K562 (cell line): ENCODE data around the gene SUPT5H. TPM values are rescaled to one million over a fixed set of nuclear protein-coding genes. Genes with fewer than 3 reads are reported as not detected.
A peak's percentile ranks its signal among the peaks of the same experiment; 100 is the strongest.

Experiments
- AFF4 ChIP-seq: sonication (generic); formaldehyde crosslinking; IDR thresholded peaks from 2 replicates; pipeline ENCODE4 v1.8.0; 2023; ENCODE audit warnings: mild to moderate bottlenecking, missing genetic modification reagents
- ARID2 ChIP-seq: fragments of 450-650 bp; IDR thresholded peaks from 2 replicates; pipeline ENCODE4 v1.6.1; 2017; ENCODE audit warnings: antibody characterized with exemption, mild to moderate bottlenecking
- CBFB ChIP-seq: sonication (generic); formaldehyde crosslinking; IDR thresholded peaks from 2 replicates; pipeline ENCODE4 v1.4.0; 2020; ENCODE audit warnings: mild to moderate bottlenecking, missing genetic modification reagents
- E2F1 ChIP-seq: sonication (generic); formaldehyde crosslinking; IDR thresholded peaks from 2 replicates; pipeline ENCODE4 v1.8.1; 2023; ENCODE audit warnings: mild to moderate bottlenecking, missing genetic modification reagents, moderate library complexity
- ELF1 ChIP-seq: fragments of 200-800 bp; sonication (Bioruptor generic); IDR thresholded peaks from 2 replicates; pipeline ENCODE4 v1.6.1; 2016; ENCODE audit warnings: missing genetic modification characterization, missing compliant biosample characterization
- EP400 ChIP-seq: fragments of 450-650 bp; IDR thresholded peaks from 2 replicates; pipeline ENCODE4 v1.6.1; 2017; ENCODE audit warnings: antibody characterized with exemption, mild to moderate bottlenecking, moderate library complexity
- ETV6 ChIP-seq, 3 experiments: fragments of 150-350 bp in 1 of 3; sonication (generic) in 1 of 3; formaldehyde crosslinking in 1 of 3; IDR thresholded peaks; 2 replicates each; pipeline versions ENCODE4 v1.6.1 to v1.8.0; 2014 to 2022; ENCODE audit warnings: borderline replicate concordance in 2 of 3, low read depth in 2 of 3, antibody characterized with exemption in 1 of 3, low read length in 1 of 3, mild to moderate bottlenecking in 1 of 3, missing genetic modification reagents in 1 of 3
- FOXM1 ChIP-seq, 2 experiments: fragments of 450-650 bp in 1 of 2; sonication (generic) in 1 of 2; formaldehyde crosslinking in 1 of 2; IDR thresholded peaks; 2 replicates each; pipeline versions ENCODE4 v1.6.1 to v1.9.0; 2017 to 2022; ENCODE audit warnings: low read depth in 2 of 2, mild to moderate bottlenecking in 2 of 2, missing genetic modification reagents in 1 of 2, moderate library complexity in 1 of 2
- GATAD2A ChIP-seq: fragments of 450-650 bp; IDR thresholded peaks from 2 replicates; pipeline ENCODE4 v1.6.1; 2017
- ILF3 ChIP-seq: fragments of 450-650 bp; IDR thresholded peaks from 2 replicates; pipeline ENCODE4 v1.6.1; 2018; ENCODE audit warnings: antibody characterized with exemption, mild to moderate bottlenecking, moderate library complexity, borderline replicate concordance
- JUN ChIP-seq, 2 experiments: sonication (generic) in 1 of 2; formaldehyde crosslinking in 1 of 2; IDR thresholded peaks; 2 replicates each; pipeline versions ENCODE4 v1.6.1 to v1.8.0; 2012 to 2022; ENCODE audit warnings: borderline replicate concordance in 2 of 2, mild to moderate bottlenecking in 2 of 2, improper control_type of control experiment in 1 of 2, low read depth in 1 of 2, low read length in 1 of 2, missing genetic modification reagents in 1 of 2
- MTA1 ChIP-seq: fragments of 450-650 bp; IDR thresholded peaks from 2 replicates; pipeline ENCODE4 v1.6.1; 2017; ENCODE audit warnings: borderline replicate concordance
- NFIX ChIP-seq: fragments of 250-450 bp; sonication (Bioruptor Pico); IDR thresholded peaks from 2 replicates; pipeline ENCODE4 v1.4.0; 2020; ENCODE audit warnings: low read depth, mild to moderate bottlenecking, moderate library complexity
- NONO ChIP-seq, 2 experiments: fragments of 200-400 bp in 1 of 2; fragments of 450-650 bp in 1 of 2; formaldehyde crosslinking in 1 of 2; IDR thresholded peaks; 2 replicates each; pipeline ENCODE4 v1.6.1; 2017; ENCODE audit warnings: low read depth in 2 of 2, mild to moderate bottlenecking in 2 of 2, moderate library complexity in 2 of 2, low read length in 1 of 2
- PCBP1 ChIP-seq: fragments of 200-400 bp; formaldehyde crosslinking; IDR thresholded peaks from 2 replicates; pipeline ENCODE4 v1.6.1; 2018; ENCODE audit warnings: mild to moderate bottlenecking, low read depth, low read length; ENCODE audit not compliant: poor library complexity, severe bottlenecking
- TAF15 ChIP-seq: fragments of 200-400 bp; formaldehyde crosslinking; IDR thresholded peaks from 2 replicates; pipeline ENCODE4 v1.6.1; 2017; ENCODE audit warnings: mild to moderate bottlenecking, low read depth, low read length, moderate library complexity
- THAP7 ChIP-seq: fragments of 250-450 bp; sonication (Bioruptor Pico); IDR thresholded peaks from 2 replicates; pipeline ENCODE4 v1.5.0; 2021
- ZC3H11A ChIP-seq: IDR thresholded peaks from 2 replicates; pipeline ENCODE4 v1.6.1; 2012; ENCODE audit warnings: low read depth, low read length, improper control_type of control experiment
- ZC3H8 ChIP-seq: fragments of 450-650 bp; IDR thresholded peaks from 2 replicates; pipeline ENCODE4 v1.6.1; 2017
- ZNF146 ChIP-seq: IDR thresholded peaks from one replicate; pipeline ENCODE4 v1.6.1; 2018; ENCODE audit warnings: missing compliant biosample characterization; ENCODE audit not compliant: unreplicated experiment
- ZNF444 ChIP-seq: fragments of 250-450 bp; sonication (Bioruptor Pico); IDR thresholded peaks from 2 replicates; pipeline ENCODE4 v1.4.0; 2020; ENCODE audit warnings: mild to moderate bottlenecking, moderate library complexity
- polyA plus RNA-seq, 8 experiments: library from polyadenylated mRNA; depleted of rRNA in 4 of 8; stranded (reverse) in 5 of 8; unstranded in 3 of 8; fragments of >200 nt; fragmentation: Nextera tagmentation in 2 of 8; fragmentation: Illumina TruSeq in 1 of 8; extraction: Ambion mirVana in 2 of 8; extraction: Trizol in 1 of 8; gene quantifications; 2 replicates each; pipeline versions ENCODE4 v1.2.1 to v1.2.3, GENCODE V29; 2011 to 2014; ENCODE audit warnings: inconsistent platforms in 1 of 8, missing spikeins in 1 of 8
- total RNA-seq, 7 experiments: library from RNA; depleted of rRNA in 6 of 7; stranded (reverse); fragments of >200 nt in 6 of 7; fragmentation: Illumina TruSeq in 2 of 7; extraction: Trizol in 2 of 7; gene quantifications; 2 replicates each; pipeline versions ENCODE4 v1.2.1 to v1.2.3, GENCODE V29; 2011 to 2021; ENCODE audit warnings: low replicate concordance in 1 of 7

SUPT5H gene
- total and polyA plus RNA-seq, 9 of the 15 experiments (the other 6 are each of a cell fraction or from before 2014, with no cell fraction given), result 13.3 to 85.9 (median 35.9) TPM

- TF ChIP-seq NONO (IDR thresholded peaks at IDR 0.05; ENCODE audit: low read depth in 2 of 2, low read length in 1 of 2), result no peak
- no peak for TF ChIP-seq ZNF146 (CRISPR knock-in tag)
- TF ChIP-seq JUN (IDR thresholded peaks at IDR 0.05; ENCODE audit: borderline replicate concordance, low read depth, low read length), result no peak
- no peak for TF ChIP-seq JUN (CRISPR knock-in tag; IDR thresholded peaks at IDR 0.05; ENCODE audit: borderline replicate concordance)
- TF ChIP-seq ZC3H8, result no peak
- 0 out of 2 replicates have a peak, but pooled peaks have one; percentile 17 for TF ChIP-seq GATAD2A
- no peak for TF ChIP-seq MTA1
- no peak for TF ChIP-seq E2F1 (CRISPR knock-in tag)
- no peak for TF ChIP-seq EP400
- peak; percentile 73 for TF ChIP-seq ELF1 (tag)
- TF ChIP-seq ZC3H11A, result no peak
- TF ChIP-seq ILF3, result no peak
- no peak for TF ChIP-seq AFF4 (CRISPR knock-in tag)
- TF ChIP-seq CBFB (CRISPR knock-in tag), result peak; percentile 64; the same call in 1 of the 2 replicates
- no peak for TF ChIP-seq ETV6 (IDR thresholded peaks at IDR 0.05; ENCODE audit: borderline replicate concordance in 1 of 2, low read depth in 2 of 2, low read length in 1 of 2)
- no peak for TF ChIP-seq ETV6 (CRISPR knock-in tag; IDR thresholded peaks at IDR 0.05; ENCODE audit: borderline replicate concordance)
- no peak for TF ChIP-seq THAP7 (CRISPR knock-in tag)
- TF ChIP-seq ARID2, result peak; percentile 96
- TF ChIP-seq PCBP1, result no peak
- TF ChIP-seq TAF15, result no peak
- no peak for TF ChIP-seq FOXM1 (IDR thresholded peaks at IDR 0.05; ENCODE audit: low read depth)
- TF ChIP-seq FOXM1 (CRISPR knock-in tag; IDR thresholded peaks at IDR 0.05; ENCODE audit: low read depth), result no peak
- no peak for TF ChIP-seq ZNF444 (CRISPR knock-in tag)
- no peak for TF ChIP-seq NFIX
Observed at GRCh38 chr19:39397360-39398296, 47.8 kb upstream of the SUPT5H start (continued).
